H1 (cell line): ENCODE measurements around the gene MPST. TPM values are rescaled to one million over a fixed set of nuclear protein-coding genes. Genes with fewer than 3 reads are reported as not detected.
A peak's percentile ranks its signal among the peaks of the same experiment; 100 is the strongest.

Source experiments
- CTCF ChIA-PET: fragments of 300-600 bp; sonication (Branson Sonifier 250); formaldehyde crosslinking; loops from one replicate; lab custom pipeline; 2021; ENCODE audit not compliant: partially characterized antibody; lab: Charles Lee
- POLR2A ChIA-PET: fragments of 300-600 bp; sonication (Branson Sonifier 250); formaldehyde crosslinking; loops from one replicate; lab custom pipeline; 2021; ENCODE audit warnings: inconsistent platforms; ENCODE audit not compliant: partially characterized antibody; lab: Charles Lee
- DNase-seq, 2 experiments: peaks; one replicate each; pipeline versions ENCODE4 v3.0.0 to v3.0.0-alpha.2; 2010 to 2022; ENCODE audit warnings: low spot score in 2 of 2, low read depth in 1 of 2, mixed read lengths in 1 of 2
- FAIRE-seq: peaks from 2 replicates; lab custom pipeline; 2011; peaks lifted over from hg19 to GRCh38; lab: Jason Lieb, UNC
- H2AFZ ChIP-seq: 2 replicates; pipeline ENCODE4 v1.8.1; 2012; ENCODE audit warnings: low read length, inconsistent platforms
- H2AK5ac ChIP-seq: 2 replicates; pipeline ENCODE4 v1.6.1; 2013; ENCODE audit warnings: low read depth, low read length
- H2BK120ac ChIP-seq: replicated peaks from 2 replicates; pipeline ENCODE3; 2013; ENCODE audit warnings: low read depth, low read length, inconsistent platforms
- H2BK12ac ChIP-seq: 2 replicates; pipeline ENCODE4 v1.6.1; 2013; ENCODE audit warnings: low read depth, low read length
- H2BK15ac ChIP-seq: 2 replicates; pipeline ENCODE4 v1.6.1; 2013; ENCODE audit warnings: low read length
- H2BK20ac ChIP-seq: 2 replicates; pipeline ENCODE4 v1.6.1; 2013; ENCODE audit warnings: low read length
- H2BK5ac ChIP-seq: 2 replicates; pipeline ENCODE4 v1.6.1; 2013; ENCODE audit warnings: low read depth, low read length
- H3K14ac ChIP-seq: 2 replicates; pipeline ENCODE4 v1.6.1; 2013; ENCODE audit warnings: inconsistent platforms; ENCODE audit not compliant: insufficient read length
- H3K18ac ChIP-seq: 2 replicates; pipeline ENCODE4 v1.6.1; 2013; ENCODE audit warnings: low read length; ENCODE audit errors: extremely low read depth
- H3K23ac ChIP-seq: 2 replicates; pipeline ENCODE4 v1.6.1; 2013; ENCODE audit warnings: inconsistent platforms; ENCODE audit not compliant: insufficient read length
- H3K23me2 ChIP-seq: 2 replicates; pipeline ENCODE4 v1.6.1; 2013; ENCODE audit warnings: low read depth, low read length
- H3K27ac ChIP-seq: 2 replicates; pipeline ENCODE4 v1.6.1; 2011; ENCODE audit warnings: low read depth, low read length, inconsistent platforms
- H3K27me3 ChIP-seq, 4 experiments: replicated peaks in 1 of 4; 1 replicate in 1 of 4; 2 replicates in 3 of 4; pipeline versions ENCODE4 v1.6.1 to v1.8.1; 2011 to 2013; ENCODE audit warnings: low read length in 3 of 4, mild to moderate bottlenecking in 3 of 4, inconsistent platforms in 2 of 4, mixed read lengths in 2 of 4, moderate library complexity in 1 of 4; ENCODE audit not compliant: control insufficient read depth in 3 of 4, insufficient read depth in 3 of 4; ENCODE audit errors: extremely low read depth in 1 of 4
- H3K36me3 ChIP-seq, 4 experiments: 2 replicates each; pipeline versions ENCODE4 v1.6.1 to v1.8.1; 2011 to 2013; ENCODE audit warnings: mild to moderate bottlenecking in 4 of 4, low read length in 3 of 4, moderate library complexity in 2 of 4, control low read depth in 1 of 4, inconsistent platforms in 1 of 4; ENCODE audit not compliant: insufficient read depth in 4 of 4, control insufficient read depth in 2 of 4
- H3K4ac ChIP-seq: replicated peaks from 2 replicates; pipeline ENCODE3; 2013; ENCODE audit warnings: low read length, low read depth, mixed read lengths, inconsistent platforms; ENCODE audit not compliant: insufficient read length
- H3K4me1 ChIP-seq, 4 experiments: replicated peaks in 1 of 4; 1 replicate in 1 of 4; 2 replicates in 3 of 4; pipeline versions ENCODE4 v1.6.1 to v1.8.1; 2011 to 2013; ENCODE audit warnings: low read length in 3 of 4, inconsistent platforms in 2 of 4, mixed read lengths in 1 of 4; ENCODE audit not compliant: insufficient read depth in 4 of 4, control insufficient read depth in 3 of 4
- H3K4me2 ChIP-seq, 2 experiments: 2 replicates each; pipeline versions ENCODE4 v1.6.1 to v1.8.1; 2011 to 2013; ENCODE audit warnings: low read depth in 2 of 2, low read length in 2 of 2, control low read depth in 1 of 2, inconsistent platforms in 1 of 2, mild to moderate bottlenecking in 1 of 2; ENCODE audit not compliant: insufficient read depth in 1 of 2
- H3K4me3 ChIP-seq, 4 experiments: fragments of 200-600, 300-600 bp in 1 of 4; sonication (generic), shearing (Covaris generic), sonication (Bioruptor Twin) in 1 of 4; 2 replicates each; pipeline versions ENCODE4 v1.5.1 to v1.8.1; 2011 to 2016; ENCODE audit warnings: low read length in 4 of 4, low read depth in 3 of 4, control low read depth in 2 of 4, inconsistent platforms in 2 of 4, mild to moderate bottlenecking in 2 of 4, mixed read lengths in 1 of 4, moderate library complexity in 1 of 4; ENCODE audit not compliant: insufficient read depth in 2 of 4; ENCODE audit errors: extremely low read depth in 1 of 4
- H3K56ac ChIP-seq: replicated peaks from 2 replicates; pipeline ENCODE3; 2013; ENCODE audit warnings: low read depth, mild to moderate bottlenecking, mixed read lengths, low read length, inconsistent platforms; ENCODE audit not compliant: insufficient read length
- H3K79me1 ChIP-seq: 2 replicates; pipeline ENCODE4 v1.6.1; 2013; ENCODE audit warnings: low read depth, low read length, control low read depth
- H3K79me2 ChIP-seq, 2 experiments: 2 replicates each; pipeline versions ENCODE4 v1.6.1 to v1.8.1; 2012 to 2013; ENCODE audit warnings: low read length in 2 of 2, mild to moderate bottlenecking in 2 of 2, inconsistent platforms in 1 of 2; ENCODE audit not compliant: insufficient read depth in 2 of 2, control insufficient read depth in 1 of 2
- H3K9ac ChIP-seq, 4 experiments: replicated peaks in 1 of 4; 1 replicate in 1 of 4; 2 replicates in 3 of 4; pipeline versions ENCODE4 v1.6.1 to v1.8.1; 2011 to 2013; ENCODE audit warnings: low read depth in 3 of 4, low read length in 3 of 4, control low read depth in 2 of 4, mild to moderate bottlenecking in 2 of 4, moderate library complexity in 2 of 4, inconsistent platforms in 1 of 4; ENCODE audit errors: extremely low read depth in 1 of 4
- H3K9me3 ChIP-seq, 2 experiments: 2 replicates each; pipeline versions ENCODE4 v1.6.1 to v1.8.1; 2012 to 2013; ENCODE audit warnings: mild to moderate bottlenecking in 2 of 2, moderate library complexity in 2 of 2, control low read depth in 1 of 2, inconsistent platforms in 1 of 2, low read depth in 1 of 2, low read length in 1 of 2, mixed read lengths in 1 of 2; ENCODE audit not compliant: insufficient read depth in 2 of 2
- H4K20me1 ChIP-seq, 2 experiments: replicated peaks in 1 of 2; 2 replicates each; pipeline versions ENCODE3 to v1.8.1; 2011 to 2013; ENCODE audit warnings: inconsistent platforms in 2 of 2, low read length in 2 of 2, mild to moderate bottlenecking in 1 of 2; ENCODE audit not compliant: insufficient read depth in 2 of 2, control insufficient read depth in 1 of 2
- H4K5ac ChIP-seq: 2 replicates; pipeline ENCODE4 v1.6.1; 2013; ENCODE audit warnings: low read length, low read depth, mixed read lengths, inconsistent platforms; ENCODE audit not compliant: insufficient read length
- H4K8ac ChIP-seq: 2 replicates; pipeline ENCODE4 v1.8.0; 2013; ENCODE audit warnings: mild to moderate bottlenecking, moderate library complexity, low read length, inconsistent platforms; ENCODE audit not compliant: insufficient read depth; ENCODE audit errors: extremely low read depth
- H4K91ac ChIP-seq: replicated peaks from 2 replicates; pipeline ENCODE3; 2013; ENCODE audit warnings: low read length, mixed read lengths, inconsistent platforms; ENCODE audit not compliant: insufficient read length
- CBX8 ChIP-seq: fragments of 300-800, 300-1000 bp; sonication (generic); IDR thresholded peaks from 2 replicates; pipeline ENCODE4 v1.7.1; 2016; ENCODE audit warnings: low read depth, low read length, borderline replicate concordance
- JUND ChIP-seq: IDR thresholded peaks from 2 replicates; pipeline ENCODE4 v1.6.1; 2011; ENCODE audit warnings: mild to moderate bottlenecking, improper control_type of control experiment, low read length
- KDM5A ChIP-seq: fragments of 200-600 bp; IDR thresholded peaks from 2 replicates; pipeline ENCODE4 v1.7.1; 2012; ENCODE audit warnings: mild to moderate bottlenecking, low read length, inconsistent platforms, mixed read lengths
- RAD21 ChIP-seq, 2 experiments: IDR thresholded peaks in 1 of 2; conservative IDR thresholded peaks in 1 of 2; 2 replicates each; pipeline ENCODE4 v1.6.1; 2011; ENCODE audit warnings: low read depth in 2 of 2, low read length in 2 of 2, improper control_type of control experiment in 1 of 2, inconsistent platforms in 1 of 2, mild to moderate bottlenecking in 1 of 2, moderate library complexity in 1 of 2
- RNF2 ChIP-seq: fragments of 200-900, 300-1000 bp; sonication (generic); IDR thresholded peaks from 2 replicates; pipeline ENCODE4 v1.7.1; 2016; ENCODE audit warnings: borderline replicate concordance, low read depth, mild to moderate bottlenecking, antibody characterized with exemption, low read length; ENCODE audit not compliant: poor library complexity, severe bottlenecking; ENCODE audit errors: missing control alignments
- SP1 ChIP-seq: IDR thresholded peaks from 2 replicates; pipeline ENCODE4 v1.6.1; 2011; ENCODE audit warnings: low read depth, low read length
- SUZ12 ChIP-seq: fragments of 200-600 bp; sonication (generic); IDR thresholded peaks from 2 replicates; pipeline ENCODE4 v1.6.1; 2012; ENCODE audit warnings: mild to moderate bottlenecking, inconsistent platforms, low read length, moderate library complexity, mixed read lengths
- TBP ChIP-seq: IDR thresholded peaks from 2 replicates; pipeline ENCODE4 v1.6.1; 2011; ENCODE audit warnings: low read depth, low read length, improper control_type of control experiment
- WGBS, 2 experiments: shearing (Covaris generic) in 1 of 2; methylation state at CpG; one replicate each; pipeline versions ENCODE4 v1.1.6 to v1.1.7; 2013 to 2015; ENCODE audit warnings: low lambda C conversion rate in 2 of 2, mixed read lengths in 2 of 2, inconsistent platforms in 1 of 2, low coverage in 1 of 2, missing lambda C conversion rate in 1 of 2; ENCODE audit not compliant: insufficient replicate concordance in 2 of 2, insufficient coverage in 1 of 2, insufficient read length in 1 of 2; ENCODE audit errors: extremely low coverage in 1 of 2, missing lambda C conversion rate in 1 of 2; 5-methylcytosine and 5-hydroxymethylcytosine counted together
- polyA plus RNA-seq, 7 experiments: library from polyadenylated mRNA; depleted of rRNA in 3 of 7; stranded (reverse) in 5 of 7; unstranded in 2 of 7; fragments of >200 nt in 5 of 7; fragments of 200-250 nt in 2 of 7; gene quantifications; 1 replicate in 5 of 7; 2 replicates in 1 of 7; 4 replicates in 1 of 7; pipeline versions ENCODE4 v1.2.1 to v1.2.3, GENCODE V29; 2011 to 2013; ENCODE audit warnings: missing spikeins in 2 of 7, mixed read lengths in 2 of 7
- total RNA-seq: library from RNA; stranded (reverse); fragmentation: NEBNext Ultra II Directional; extraction: Animal tissue kit (Norgen Biotek cat#: 25700); gene quantifications from 2 replicates; pipeline ENCODE4 v1.2.1, GENCODE V29; 2021
- TF ChIP-seq, protein P1 (sequence below): IDR thresholded peaks from 2 replicates; pipeline ENCODE4 v1.6.1; 2012; ENCODE audit warnings: low read length, inconsistent platforms
- TF ChIP-seq, protein P2 (sequence below): IDR thresholded peaks from 2 replicates; pipeline ENCODE4 v1.6.1; 2011; ENCODE audit warnings: low read length, improper control_type of control experiment

The MPST gene
- total and polyA plus RNA-seq, 2 of the 8 experiments (the other 6 are each of a cell fraction or from before 2014, with no cell fraction given): 86.0 to 124 TPM

DNA sequence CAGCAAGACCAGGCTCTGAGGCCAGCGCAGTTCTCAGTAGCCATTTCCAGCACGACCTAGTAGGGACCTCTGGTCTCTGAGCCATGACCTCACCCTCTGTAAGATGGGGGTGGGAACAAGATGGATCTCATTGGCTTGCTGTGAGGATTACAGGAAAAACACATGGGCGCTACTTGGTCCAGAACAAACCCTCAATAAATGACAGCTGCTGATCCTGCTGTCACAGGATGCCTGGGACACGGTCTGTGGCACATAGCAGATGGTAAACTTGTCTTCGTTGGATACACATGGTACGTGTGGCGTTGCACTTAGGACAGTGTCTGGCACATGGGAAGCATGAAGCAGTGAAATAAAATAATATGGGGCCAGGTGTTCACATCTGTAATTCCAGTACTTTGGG is 27.5 kb downstream of the MPST start:
- Histone ChIP-seq H3K14ac (no peak overlapping the region), H3K9ac (no peak overlapping the region), H2BK120ac (no peak overlapping the region), H2AFZ (no peak overlapping the region), H3K79me1 (no peaks in the 10 kb centered on the region), H3K27me3 (peaks cover 0 to 9% (median 0%) of the 10 kb centered on the region in 4 experiments; a peak in 5 of 7 replicates), H2AK5ac (no peak overlapping the region), H4K5ac (no peak overlapping the region), H4K20me1 (no peaks in the 10 kb centered on the region), H2BK15ac (peak overlapping the region; percentile 67; the same call in 1 of the 2 replicates), H3K4me3 (no peak overlapping the region), H4K8ac (no peak overlapping the region), H3K56ac (no peak overlapping the region), H3K79me2 (no peaks in the 10 kb centered on the region), H3K27ac (no peak overlapping the region), H3K36me3 (no peaks in the 10 kb centered on the region), H3K4ac (no peak overlapping the region), H2BK12ac (no peak overlapping the region), H2BK20ac (no peak overlapping the region), H3K18ac (no peak overlapping the region), H3K4me1 (peaks cover 0 to 7% (median 3%) of the 10 kb centered on the region in 4 experiments; a peak in 5 of 7 replicates), H3K9me3 (no peaks in the 10 kb centered on the region), H4K91ac (no peak overlapping the region), H2BK5ac (no peak overlapping the region), H3K4me2 (no peak overlapping the region), H3K23ac (no peak overlapping the region), H3K23me2 (peaks cover 3% of the 10 kb centered on the region; the same call in 1 of the 2 replicates)
- DNase-seq: no peak
- 88% methylated on average over 7 of the region's 7 CpGs; no CpG with 5 or more reads in 1 of the 2 experiments for WGBS, 2 experiments
- ChIA-PET CTCF (interaction anchor here (0.7 to 5.2 kb wide), 19 partner anchors 7 to 215 kb away, joined by 3 to 56 read pairs (median 4); no protein-coding TSS in a partner anchor), POLR2A (interaction anchor here (1.1 to 1.4 kb wide), 2 partner anchors 14 to 18 kb away, joined by 3 to 4 read pairs; no protein-coding TSS in a partner anchor)
- FAIRE-seq: no peak
- TF ChIP-seq RNF2: no peak
- TF ChIP-seq, protein P1, sequence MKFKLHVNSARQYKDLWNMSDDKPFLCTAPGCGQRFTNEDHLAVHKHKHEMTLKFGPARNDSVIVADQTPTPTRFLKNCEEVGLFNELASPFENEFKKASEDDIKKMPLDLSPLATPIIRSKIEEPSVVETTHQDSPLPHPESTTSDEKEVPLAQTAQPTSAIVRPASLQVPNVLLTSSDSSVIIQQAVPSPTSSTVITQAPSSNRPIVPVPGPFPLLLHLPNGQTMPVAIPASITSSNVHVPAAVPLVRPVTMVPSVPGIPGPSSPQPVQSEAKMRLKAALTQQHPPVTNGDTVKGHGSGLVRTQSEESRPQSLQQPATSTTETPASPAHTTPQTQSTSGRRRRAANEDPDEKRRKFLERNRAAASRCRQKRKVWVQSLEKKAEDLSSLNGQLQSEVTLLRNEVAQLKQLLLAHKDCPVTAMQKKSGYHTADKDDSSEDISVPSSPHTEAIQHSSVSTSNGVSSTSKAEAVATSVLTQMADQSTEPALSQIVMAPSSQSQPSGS: no peak
- TF ChIP-seq, protein P2, sequence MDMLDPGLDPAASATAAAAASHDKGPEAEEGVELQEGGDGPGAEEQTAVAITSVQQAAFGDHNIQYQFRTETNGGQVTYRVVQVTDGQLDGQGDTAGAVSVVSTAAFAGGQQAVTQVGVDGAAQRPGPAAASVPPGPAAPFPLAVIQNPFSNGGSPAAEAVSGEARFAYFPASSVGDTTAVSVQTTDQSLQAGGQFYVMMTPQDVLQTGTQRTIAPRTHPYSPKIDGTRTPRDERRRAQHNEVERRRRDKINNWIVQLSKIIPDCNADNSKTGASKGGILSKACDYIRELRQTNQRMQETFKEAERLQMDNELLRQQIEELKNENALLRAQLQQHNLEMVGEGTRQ: no peak
- no peak for TF ChIP-seq TBP
- no peak for TF ChIP-seq RAD21 (IDR thresholded peaks at IDR 0.05 in 1 of 2, conservative IDR thresholded peaks at IDR 0.05 in 1 of 2; ENCODE audit: low read depth in 2 of 2, low read length in 2 of 2)
- no peak for TF ChIP-seq SP1
- no peak for TF ChIP-seq KDM5A
- no peak for TF ChIP-seq SUZ12
- no peak for TF ChIP-seq CBX8
- TF ChIP-seq JUND: no peak
